ENCODE data around the gene ARHGEF6. TPM values are rescaled to one million over a fixed set of nuclear protein-coding genes. Genes with fewer than 3 reads are reported as not detected.

The ARHGEF6 gene
- total and polyA plus RNA-seq, 8 donors, result 11.9 to 21.6 (median 19.2) TPM

GRCh38 chrX:136816975-136817374, 36.2 kb upstream of the ARHGEF6 start:
- no peak for TF ChIP-seq CTCF (IDR thresholded peaks at IDR 0.05)
- no peaks in the 10 kb centered on the region for H3K36me3 ChIP-seq
- no peak overlapping the region for H3K27ac ChIP-seq
- H3K27me3 ChIP-seq, result no peaks in the 10 kb centered on the region
- intact Hi-C loops (cut with DNase I), result no loop called here
- no peaks in the 10 kb centered on the region for H3K4me1 ChIP-seq
- ATAC-seq, result no peak
- H3K9me3 ChIP-seq, result no peaks in the 10 kb centered on the region
- no peak for DNase-seq
- H3K4me3 ChIP-seq, result no peak overlapping the region

- H3K27me3 ChIP-seq, result no peaks in the 10 kb centered on the region
- ATAC-seq (no peak), DNase-seq (no peak)
- H3K4me3 ChIP-seq, result no peak overlapping the region
- intact Hi-C loops (cut with DNase I), result no loop called here
- H3K9me3 ChIP-seq, result no peaks in the 10 kb centered on the region
- no peaks in the 10 kb centered on the region for H3K4me1 ChIP-seq
- H3K27ac ChIP-seq, result no peak overlapping the region
- H3K36me3 ChIP-seq, result no peaks in the 10 kb centered on the region
- no peak for TF ChIP-seq CTCF (IDR thresholded peaks at IDR 0.05)
These were observed 34.4 kb upstream of the ARHGEF6 start for GRCh38 chrX:136814847-136815750.

GRCh38 chrX:136812286-136812685, 31.6 kb upstream of the ARHGEF6 start:
- intact Hi-C loops (cut with DNase I), result no loop called here
- H3K9me3 ChIP-seq, result no peaks in the 10 kb centered on the region
- no peak for ATAC-seq
- peak in 1 of 4 donors; percentile 24 for DNase-seq
- no peak overlapping the region for H3K27ac ChIP-seq
- H3K36me3 ChIP-seq, result no peaks in the 10 kb centered on the region
- no peaks in the 10 kb centered on the region for H3K4me1 ChIP-seq
- no peak for TF ChIP-seq CTCF (IDR thresholded peaks at IDR 0.05)
- no peaks in the 10 kb centered on the region for H3K27me3 ChIP-seq
- H3K4me3 ChIP-seq, result no peak overlapping the region

GRCh38 chrX:136810493-136810892, 29.8 kb upstream of the ARHGEF6 start:
- Histone ChIP-seq H3K36me3 (no peaks in the 10 kb centered on the region), H3K9me3 (no peaks in the 10 kb centered on the region), H3K27me3 (no peaks in the 10 kb centered on the region), H3K4me1 (no peaks in the 10 kb centered on the region), H3K27ac (no peak overlapping the region), H3K4me3 (no peak overlapping the region)
- ATAC-seq (no peak), DNase-seq (no peak)
- TF ChIP-seq CTCF (IDR thresholded peaks at IDR 0.05), result no peak
- intact Hi-C loops (cut with DNase I), result no loop called here

GRCh38 chrX:136806891-136807410, 26.2 kb upstream of the ARHGEF6 start:
- ATAC-seq (no peak), DNase-seq (no peak)
- no peaks in the 10 kb centered on the region for H3K9me3 ChIP-seq
- no peaks in the 10 kb centered on the region for H3K36me3 ChIP-seq
- TF ChIP-seq CTCF (IDR thresholded peaks at IDR 0.05), result no peak
- no peaks in the 10 kb centered on the region for H3K27me3 ChIP-seq
- no peak overlapping the region for H3K4me3 ChIP-seq
- intact Hi-C loops (cut with DNase I), result no loop called here
- no peaks in the 10 kb centered on the region for H3K4me1 ChIP-seq
- H3K27ac ChIP-seq, result no peak overlapping the region

All from left lung (tissue), 10 donors.